GM12891 (cell line): ENCODE data around the gene PSMF1.
"Not testable (repeated sequence)": the region's sequence is repeated elsewhere in the genome, so short reads cannot be mapped to it uniquely, and the experiment has no call there.

Experiments
- DNase-seq: peaks from one replicate; pipeline ENCODE4 v3.0.0; 2011; ENCODE audit warnings: low spot score; ENCODE audit not compliant: insufficient read length
- FAIRE-seq: peaks from 2 replicates; lab custom pipeline; 2011; peaks lifted over from hg19 to GRCh38; lab: Jason Lieb, UNC
- PAX5 ChIP-seq: IDR thresholded peaks from 2 replicates; pipeline ENCODE4 v1.6.1; 2011; ENCODE audit warnings: low read length, moderate library complexity, mild to moderate bottlenecking; ENCODE audit not compliant: insufficient read depth, severe bottlenecking
- POLR2A ChIP-seq: IDR thresholded peaks from 2 replicates; pipeline ENCODE4 v1.6.1; 2011; ENCODE audit warnings: low read depth, low read length, control low read depth
- POLR2AphosphoS5 ChIP-seq: IDR thresholded peaks from 2 replicates; pipeline ENCODE4 v1.6.1; 2011; ENCODE audit warnings: low read depth, low read length, control low read depth
- POU2F2 ChIP-seq: IDR thresholded peaks from 2 replicates; pipeline ENCODE4 v1.6.1; 2011; ENCODE audit warnings: low read depth, mild to moderate bottlenecking, control low read depth, low read length, moderate library complexity
- SPI1 ChIP-seq: IDR thresholded peaks from 2 replicates; pipeline ENCODE4 v1.6.1; 2011; ENCODE audit warnings: low read depth, low read length, control low read depth
- TAF1 ChIP-seq: IDR thresholded peaks from 2 replicates; pipeline ENCODE4 v1.6.1; 2011; ENCODE audit warnings: low read depth, low read length, control low read depth

The PSMF1 gene

DNA sequence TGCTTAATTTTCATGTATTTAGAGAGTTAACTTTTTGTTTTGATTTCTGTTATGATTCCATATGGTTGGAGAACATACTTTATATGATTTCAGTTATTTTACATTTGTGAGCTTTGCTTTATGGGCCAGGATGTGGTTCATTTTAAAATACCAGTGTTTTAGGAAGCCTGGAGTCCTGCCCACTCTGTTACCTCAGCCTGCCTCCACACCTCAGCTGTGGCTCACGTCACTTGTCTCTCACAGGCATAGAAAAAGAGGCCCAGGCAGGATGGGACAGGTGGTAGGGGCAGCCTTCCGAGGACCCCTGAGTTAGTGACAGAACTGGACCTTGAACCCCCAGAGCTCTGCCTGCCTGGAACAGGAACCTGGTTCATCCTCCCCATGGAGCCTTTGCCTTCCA is 16.0 kb downstream of the PSMF1 start:
- DNase-seq = no peak
- TF ChIP-seq PAX5 (no peak), POU2F2 (no peak), TAF1 (no peak), POLR2AphosphoS5 (no peak), SPI1 (no peak), POLR2A (no peak)
- no peak for FAIRE-seq

DNA sequence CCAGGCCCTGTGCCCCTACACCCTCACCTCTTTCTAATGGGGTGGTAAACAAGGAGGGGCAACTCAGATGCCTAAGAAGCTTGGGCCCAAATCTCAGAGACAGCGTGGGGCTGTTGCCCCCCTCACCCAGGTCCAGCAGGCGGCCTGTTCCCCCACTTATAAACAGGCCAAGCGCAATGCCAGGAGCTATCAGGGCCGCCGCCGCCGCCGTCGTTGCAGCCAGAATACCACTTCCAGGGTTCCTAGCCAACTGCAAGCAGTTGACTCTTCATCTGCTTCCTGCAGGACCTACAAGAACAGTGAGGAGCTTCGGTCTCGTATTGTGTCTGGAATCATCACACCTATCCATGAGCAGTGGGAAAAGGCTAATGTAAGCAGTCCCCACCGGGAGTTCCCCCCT is 16.4 kb downstream of the PSMF1 start:
- no peak for DNase-seq
- FAIRE-seq = no peak
- no peak for TF ChIP-seq TAF1
- no peak for TF ChIP-seq POLR2AphosphoS5
- no peak for TF ChIP-seq POU2F2
- TF ChIP-seq SPI1 = no peak
- TF ChIP-seq PAX5 = no peak
- no peak for TF ChIP-seq POLR2A

DNA sequence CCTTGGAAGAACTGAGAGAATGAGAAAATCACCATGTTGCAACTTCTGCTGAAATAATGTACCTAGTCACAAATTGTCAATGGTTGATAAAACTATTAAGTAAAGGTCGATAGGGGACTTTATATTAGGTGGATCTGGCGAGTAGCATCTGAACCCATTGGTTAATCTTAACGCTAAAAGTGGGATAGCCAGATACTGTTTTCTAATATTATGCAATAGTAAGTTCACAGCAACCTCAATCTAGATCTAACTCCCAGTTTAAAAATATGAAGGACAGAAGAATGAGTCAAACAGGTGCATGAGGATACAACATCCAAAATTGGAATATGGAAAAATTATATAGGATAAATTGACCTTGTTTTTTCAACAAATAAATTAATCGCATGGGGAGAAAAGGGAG is 18.8 kb downstream of the PSMF1 start:
- no peak for TF ChIP-seq SPI1
- no peak for TF ChIP-seq POLR2A
- no peak for TF ChIP-seq POLR2AphosphoS5
- no peak for TF ChIP-seq TAF1
- TF ChIP-seq POU2F2 = no peak
- no peak for TF ChIP-seq PAX5
- DNase-seq (no peak), FAIRE-seq (no peak)

DNA sequence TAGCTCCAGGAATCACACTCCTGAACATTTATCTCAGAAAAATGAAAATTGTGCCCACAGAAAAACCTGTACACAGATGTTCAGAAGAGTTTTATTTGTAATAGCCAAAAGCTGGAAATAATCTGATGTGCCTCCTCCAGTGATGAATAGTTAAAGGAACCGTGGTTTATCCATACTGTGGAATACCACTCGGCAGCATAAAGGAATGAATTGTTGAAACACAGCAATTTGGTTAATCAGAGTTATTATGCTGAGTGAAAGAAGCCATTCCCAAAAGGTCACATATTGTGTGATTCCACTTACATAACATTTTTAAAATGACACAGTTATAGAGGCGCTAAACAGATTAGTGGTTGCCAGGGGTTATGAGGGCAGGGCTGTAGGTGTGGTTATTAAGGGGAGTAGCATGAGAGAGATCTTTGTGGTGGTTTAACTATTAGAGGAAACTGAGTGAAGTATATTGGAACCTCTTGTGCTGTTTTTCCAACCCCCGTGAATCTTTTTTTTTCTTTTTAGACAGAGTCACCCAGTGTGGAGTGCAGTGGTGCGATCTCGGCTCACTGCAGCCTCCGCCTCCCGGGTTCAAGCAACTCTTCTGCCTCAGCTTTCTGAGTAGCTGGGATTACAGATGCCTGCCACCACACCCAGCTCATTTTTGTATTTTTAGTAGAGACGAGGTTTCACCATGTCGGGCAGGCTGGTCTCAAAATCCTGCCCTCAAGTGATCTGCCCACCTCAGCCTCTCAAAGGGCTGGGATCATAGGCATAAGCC is 26.2 kb downstream of the PSMF1 start:
- FAIRE-seq (no peak), DNase-seq (no peak)
- no peak for TF ChIP-seq POLR2AphosphoS5
- no peak for TF ChIP-seq POLR2A
- no peak for TF ChIP-seq PAX5
- TF ChIP-seq TAF1 = no peak
- TF ChIP-seq SPI1 = no peak
- TF ChIP-seq POU2F2 = no peak

DNA sequence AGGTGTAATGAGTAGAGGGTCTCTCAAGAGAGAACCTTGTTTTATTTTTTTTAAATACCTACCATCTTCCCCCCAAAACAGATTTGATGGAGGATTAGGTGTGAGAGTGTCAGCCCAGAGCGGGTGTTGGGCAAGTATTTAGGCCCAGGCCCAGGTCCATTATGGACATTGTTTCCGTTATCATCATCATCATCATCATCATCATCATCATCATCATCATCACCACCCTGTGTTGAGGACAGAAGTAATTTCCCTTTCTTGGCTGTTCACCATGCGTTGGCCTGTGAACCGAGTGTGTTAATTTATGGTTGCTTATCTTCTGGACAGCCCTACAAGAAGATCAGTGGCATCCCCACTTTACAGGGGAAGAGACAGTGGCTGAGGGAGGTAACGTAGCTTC is 28.6 kb downstream of the PSMF1 start:
- no peak for FAIRE-seq

DNA sequence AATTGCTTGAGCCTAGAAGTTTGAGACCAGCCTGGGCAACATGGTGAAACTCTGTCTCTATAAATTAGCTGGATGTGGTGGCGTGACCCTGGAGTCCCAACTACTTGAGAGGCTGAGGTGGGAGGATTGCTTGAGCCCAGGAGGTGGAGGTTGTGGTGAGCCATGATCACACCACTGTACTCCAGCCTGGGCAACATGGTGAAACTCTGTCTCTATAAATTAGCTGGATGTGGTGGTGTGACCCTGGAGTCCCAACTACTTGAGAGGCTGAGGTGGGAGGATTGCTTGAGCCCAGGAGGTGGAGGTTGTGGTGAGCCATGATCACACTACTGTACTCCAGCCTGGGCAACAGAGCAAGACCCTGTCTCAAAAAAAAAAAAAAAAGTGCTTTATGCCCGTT is 31.4 kb downstream of the PSMF1 start:
- peak; percentile 66 for FAIRE-seq
- DNase-seq = not testable (repeated sequence)

More for the DNA sequence above, 28.6 kb downstream of the PSMF1 start:
- DNase-seq = no peak
- TF ChIP-seq POLR2AphosphoS5 = no peak
- TF ChIP-seq PAX5 = no peak
- TF ChIP-seq SPI1 = no peak
- no peak for TF ChIP-seq POLR2A
- TF ChIP-seq TAF1 = no peak
- no peak for TF ChIP-seq POU2F2

DNA sequence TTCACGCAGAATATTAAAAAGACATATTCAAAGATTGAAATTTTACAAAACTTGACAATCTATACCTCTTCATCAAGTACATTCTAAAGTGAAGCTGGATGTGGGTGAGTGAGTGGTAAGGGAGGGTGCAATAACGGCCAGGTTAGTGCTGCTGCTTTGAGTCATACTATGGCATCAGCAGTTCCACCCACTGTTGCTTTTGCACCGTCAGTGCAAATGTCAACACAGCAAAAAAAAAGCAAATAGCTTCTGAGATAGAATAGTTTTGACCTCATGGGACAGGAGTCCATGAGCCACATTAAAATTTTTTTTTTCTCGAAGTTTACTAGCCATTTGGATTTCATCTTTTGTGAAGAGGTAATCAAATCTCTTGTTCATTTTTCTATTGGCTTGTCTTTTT is 31.8 kb downstream of the PSMF1 start:
- TF ChIP-seq TAF1 = no peak
- TF ChIP-seq SPI1 = no peak
- TF ChIP-seq POLR2A = no peak
- no peak for TF ChIP-seq PAX5
- no peak for TF ChIP-seq POU2F2
- no peak for TF ChIP-seq POLR2AphosphoS5
- DNase-seq = no peak
- FAIRE-seq = no peak

DNA sequence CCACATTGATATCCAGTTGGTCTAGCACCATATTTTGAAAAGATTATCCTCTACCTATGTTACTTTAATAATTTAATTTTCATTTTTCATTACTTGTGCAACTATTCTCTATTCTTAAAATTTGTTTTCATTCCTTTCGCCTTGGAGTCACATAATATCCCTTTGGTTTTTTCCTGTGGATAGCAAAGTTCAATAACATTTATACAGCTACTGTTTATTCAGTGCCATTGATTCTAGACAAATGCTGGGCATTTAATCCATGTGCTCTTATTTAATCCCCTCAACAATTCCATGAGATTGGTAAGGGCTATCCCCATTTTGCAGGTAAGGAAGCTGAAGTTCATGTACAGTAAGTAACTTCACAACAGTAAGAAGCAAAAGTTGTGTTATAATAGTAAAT is 32.6 kb downstream of the PSMF1 start:
- DNase-seq = no peak
- no peak for TF ChIP-seq TAF1
- TF ChIP-seq POLR2A = no peak
- no peak for TF ChIP-seq SPI1
- no peak for TF ChIP-seq PAX5
- TF ChIP-seq POU2F2 = no peak
- TF ChIP-seq POLR2AphosphoS5 = no peak
- no peak for FAIRE-seq

DNA sequence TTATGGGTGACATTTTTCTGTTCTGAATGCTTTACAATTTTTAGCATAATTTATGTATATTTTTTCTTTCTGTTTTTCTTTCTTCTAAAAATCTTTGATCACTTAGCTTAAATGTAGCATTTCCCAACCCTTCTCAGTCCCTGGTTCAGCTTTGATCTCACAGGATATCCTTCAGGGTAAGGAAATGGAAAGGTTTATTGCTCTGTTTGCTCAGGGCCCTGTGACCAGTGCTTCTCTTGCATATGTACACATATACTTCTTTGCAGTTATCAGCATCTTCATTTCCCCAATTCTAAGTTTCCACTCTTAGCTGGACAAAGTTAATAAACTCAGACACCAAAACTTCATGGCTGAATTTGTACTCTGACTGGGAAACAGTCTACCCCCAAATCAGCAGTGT is 35.8 kb downstream of the PSMF1 start:
- no peak for FAIRE-seq
- TF ChIP-seq POU2F2 = no peak
- TF ChIP-seq TAF1 = no peak
- TF ChIP-seq POLR2A = no peak
- TF ChIP-seq SPI1 = no peak
- no peak for TF ChIP-seq PAX5
- no peak for TF ChIP-seq POLR2AphosphoS5

DNA sequence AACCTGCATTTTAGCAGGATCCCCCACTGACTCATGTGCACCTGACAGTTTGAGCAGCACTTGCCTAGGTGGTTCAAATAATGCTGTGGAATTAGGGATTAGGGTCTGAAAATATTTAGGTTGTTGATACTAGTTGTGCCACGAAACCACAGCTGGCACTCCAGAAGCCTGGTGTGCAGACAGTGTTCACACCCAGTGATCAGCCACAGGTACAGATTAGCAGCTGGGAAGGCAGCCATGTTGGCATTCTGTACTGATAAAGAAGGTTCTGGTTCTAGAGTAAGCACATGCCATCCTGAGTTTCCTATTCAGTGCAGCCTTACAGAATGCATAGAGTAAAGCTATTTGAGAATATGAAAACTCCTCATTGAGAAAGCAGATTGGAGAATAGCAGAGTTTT is 36.3 kb downstream of the PSMF1 start:
- FAIRE-seq (no peak), DNase-seq (no peak)
- TF ChIP-seq TAF1 (no peak), SPI1 (no peak), PAX5 (no peak), POU2F2 (no peak), POLR2AphosphoS5 (no peak), POLR2A (no peak)

More for the DNA sequence above, 35.8 kb downstream of the PSMF1 start:
- DNase-seq = no peak
